DMS79 treated with DMSO at 0.1 percent for 48 hours (cell line): ENCODE measurements around the gene LSP1.
"Not testable (repeated sequence)": the region's sequence is repeated elsewhere in the genome, so short reads cannot be mapped to it uniquely, and the experiment has no call there.

Source experiments
- DNase-seq: peaks from one replicate; lab custom pipeline; 2025; lab: John Stamatoyannopoulos, UW

The LSP1 gene

DNA sequence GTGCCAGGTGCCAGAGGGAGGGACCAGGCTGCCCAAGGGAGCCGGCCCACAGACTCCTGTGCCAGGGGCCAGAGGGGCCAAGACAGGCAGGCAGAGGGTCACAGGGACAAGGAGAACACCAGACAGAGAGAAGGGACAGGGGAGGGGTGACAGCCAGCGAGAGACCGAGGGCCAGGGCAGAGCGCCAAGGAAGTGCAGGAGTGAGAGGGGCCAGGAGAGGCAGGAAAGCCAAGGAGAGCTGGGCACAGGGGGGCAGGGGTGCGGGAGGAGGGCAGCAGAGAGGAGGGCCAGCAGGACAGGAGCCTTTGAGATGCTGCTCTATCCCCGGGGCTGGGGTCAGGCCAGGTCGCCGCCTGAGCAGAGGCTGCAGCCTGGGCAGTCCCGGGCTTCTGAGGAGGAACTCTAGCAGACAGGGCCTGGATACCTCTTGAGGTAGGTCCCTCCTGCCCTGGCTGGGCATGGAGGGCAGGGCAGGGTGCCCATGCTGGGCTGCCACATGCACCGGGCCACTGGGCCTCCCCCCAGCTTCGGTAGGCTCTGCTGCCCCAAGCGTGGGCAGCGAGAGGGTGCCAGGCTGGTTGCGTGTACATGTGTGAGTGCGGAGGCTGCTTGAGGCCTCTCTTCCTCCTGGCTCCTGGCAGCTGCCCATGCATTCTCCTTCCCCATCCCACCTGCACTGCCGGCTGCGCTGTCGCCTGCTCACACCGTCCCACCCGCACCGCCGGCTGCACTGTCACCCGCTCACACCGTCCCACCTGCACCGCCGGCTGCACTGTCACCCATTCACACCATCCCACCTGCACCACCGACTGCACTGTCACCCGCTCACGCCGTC, 12.2 kb downstream of the LSP1 start:
- no peak for DNase-seq

DNA sequence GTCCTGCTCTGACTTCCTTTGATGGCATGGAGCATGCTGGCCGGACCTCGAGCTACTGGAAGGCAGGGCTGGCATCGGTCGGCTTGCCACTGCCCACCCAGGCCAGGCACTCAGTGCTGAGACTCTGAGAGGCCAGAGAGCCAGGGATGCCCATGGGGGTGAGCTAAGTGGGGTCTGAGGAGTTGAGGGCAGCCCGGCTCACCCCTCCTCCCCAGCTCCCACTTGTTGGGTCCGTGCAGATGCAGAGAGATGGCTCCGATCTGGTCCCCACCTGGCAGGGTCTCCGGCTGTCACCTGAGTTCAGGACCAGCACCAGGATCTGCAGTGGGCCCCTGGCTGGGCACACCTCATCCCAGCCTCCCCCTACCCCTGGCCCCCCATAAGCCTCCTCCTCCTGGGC, 13.3 kb downstream of the LSP1 start:
- DNase-seq, result no peak

DNA sequence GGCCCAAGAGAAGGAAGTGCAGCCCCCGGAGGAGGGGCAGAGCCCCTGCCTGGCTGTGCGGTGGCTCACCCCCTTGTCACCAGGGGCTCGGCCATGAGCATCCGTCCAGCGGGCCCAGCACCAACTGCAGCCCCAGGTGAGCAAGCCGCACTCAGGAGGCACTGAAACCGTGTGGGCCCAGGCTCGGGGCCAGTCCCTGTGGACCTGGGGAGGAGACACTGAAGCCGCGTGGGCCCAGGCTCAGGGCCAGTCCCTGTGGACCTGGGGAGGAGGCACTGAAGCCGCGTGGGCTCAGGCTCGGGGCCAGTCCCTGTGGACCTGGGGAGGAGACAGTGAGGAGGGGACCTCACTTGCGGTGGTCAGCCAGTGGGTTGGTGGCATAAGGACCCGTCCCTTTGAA, 13.9 kb downstream of the LSP1 start:
- DNase-seq, result no peak

- no peak for DNase-seq
These were observed 14.5 kb downstream of the LSP1 start for GRCh38 chr11:1867381-1867780.

DNA sequence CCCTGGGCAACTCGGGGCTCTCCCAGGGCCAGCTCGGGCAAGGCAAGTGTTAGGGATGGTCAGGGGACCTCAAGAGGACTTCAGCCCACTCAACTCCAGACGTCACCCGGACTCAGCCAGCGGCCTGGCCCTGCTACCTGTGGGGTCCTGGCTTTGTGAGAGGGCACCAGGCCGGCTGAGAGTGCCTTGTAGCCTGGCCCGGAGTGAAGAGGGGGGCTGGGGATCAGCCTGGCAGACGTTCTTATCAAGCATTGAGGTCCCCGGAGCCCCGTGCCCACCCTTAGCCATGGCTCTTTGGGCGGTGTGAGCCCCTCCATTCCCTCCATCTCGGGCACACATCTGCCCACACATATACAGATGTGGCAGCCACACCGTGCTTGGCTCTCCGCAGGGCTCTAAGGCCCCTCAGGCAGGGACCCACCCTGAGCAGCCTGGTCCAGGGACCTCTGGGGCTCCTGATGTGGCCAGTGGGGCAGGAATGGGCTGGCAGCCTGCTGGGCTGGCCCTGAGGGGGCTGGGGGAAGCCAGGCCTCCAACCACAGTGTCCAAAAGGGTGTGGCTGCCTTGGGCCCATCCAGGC, 15.3 kb downstream of the LSP1 start:
- no peak for DNase-seq

- no peak for DNase-seq
These were observed 15.9 kb downstream of the LSP1 start for GRCh38 chr11:1868636-1869291.

DNA sequence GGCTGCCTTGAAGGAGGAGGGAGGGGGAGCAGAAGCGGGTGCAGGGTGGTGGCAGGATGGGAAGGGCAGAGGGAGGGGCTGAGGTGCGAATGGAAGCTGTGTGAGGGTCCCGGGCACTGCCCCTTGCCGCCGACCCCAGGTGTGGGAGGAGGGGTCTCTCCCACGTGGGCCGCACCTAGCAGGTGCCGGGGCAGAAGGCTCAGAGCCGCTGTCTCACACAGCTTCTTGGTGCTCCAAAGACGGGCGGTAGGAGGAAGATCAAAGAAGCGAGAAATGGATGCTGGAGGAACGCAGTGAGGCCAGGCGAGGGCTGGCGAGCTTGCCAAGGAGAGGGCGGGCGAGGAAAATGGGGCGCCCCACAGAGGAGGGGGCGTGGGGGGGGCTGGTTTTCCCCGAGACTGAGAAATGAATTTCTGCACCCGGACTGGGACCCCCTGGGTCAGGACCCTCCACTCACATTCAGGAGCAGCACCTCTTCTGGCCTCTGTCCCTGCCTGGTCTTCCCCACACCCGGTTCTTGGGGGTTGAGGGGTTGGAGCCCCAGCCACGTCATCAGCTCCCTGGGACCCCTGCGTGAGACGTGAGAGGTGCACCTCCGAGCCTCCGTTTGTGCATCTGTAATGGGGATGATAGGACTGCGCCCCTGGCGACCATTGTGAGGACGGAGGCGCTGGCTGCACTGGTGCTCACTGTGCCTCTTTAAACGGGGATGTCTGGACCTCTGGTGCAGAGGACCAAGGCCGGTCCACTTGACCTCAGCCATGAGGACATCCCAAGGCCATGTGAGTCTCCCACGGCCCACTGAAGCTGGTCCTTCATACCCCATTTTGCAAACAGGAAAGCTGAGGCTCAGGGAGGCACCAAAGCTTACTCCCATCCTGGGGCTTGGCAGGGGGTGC, 16.8 kb downstream of the LSP1 start:
- DNase-seq, result no peak

DNA sequence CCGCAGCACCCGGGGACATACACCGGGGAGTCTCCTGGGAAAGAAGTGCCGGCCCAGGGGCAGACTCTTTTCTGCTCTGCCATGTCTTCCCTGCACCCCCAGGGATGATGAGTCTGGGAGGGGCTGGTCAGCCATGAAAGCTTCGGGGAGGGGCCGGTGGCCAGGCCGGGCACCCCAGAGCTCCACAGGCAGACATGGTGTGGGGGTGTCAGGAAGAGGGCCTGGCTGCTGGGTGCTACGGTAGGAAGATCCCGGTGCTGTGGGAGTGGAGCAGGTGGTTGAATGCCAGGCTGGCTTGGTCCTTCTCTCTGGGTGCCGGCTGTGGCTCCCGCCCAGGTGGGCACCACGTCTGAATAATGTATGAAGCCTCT, 17.4 kb downstream of the LSP1 start:
- no peak for DNase-seq

DNA sequence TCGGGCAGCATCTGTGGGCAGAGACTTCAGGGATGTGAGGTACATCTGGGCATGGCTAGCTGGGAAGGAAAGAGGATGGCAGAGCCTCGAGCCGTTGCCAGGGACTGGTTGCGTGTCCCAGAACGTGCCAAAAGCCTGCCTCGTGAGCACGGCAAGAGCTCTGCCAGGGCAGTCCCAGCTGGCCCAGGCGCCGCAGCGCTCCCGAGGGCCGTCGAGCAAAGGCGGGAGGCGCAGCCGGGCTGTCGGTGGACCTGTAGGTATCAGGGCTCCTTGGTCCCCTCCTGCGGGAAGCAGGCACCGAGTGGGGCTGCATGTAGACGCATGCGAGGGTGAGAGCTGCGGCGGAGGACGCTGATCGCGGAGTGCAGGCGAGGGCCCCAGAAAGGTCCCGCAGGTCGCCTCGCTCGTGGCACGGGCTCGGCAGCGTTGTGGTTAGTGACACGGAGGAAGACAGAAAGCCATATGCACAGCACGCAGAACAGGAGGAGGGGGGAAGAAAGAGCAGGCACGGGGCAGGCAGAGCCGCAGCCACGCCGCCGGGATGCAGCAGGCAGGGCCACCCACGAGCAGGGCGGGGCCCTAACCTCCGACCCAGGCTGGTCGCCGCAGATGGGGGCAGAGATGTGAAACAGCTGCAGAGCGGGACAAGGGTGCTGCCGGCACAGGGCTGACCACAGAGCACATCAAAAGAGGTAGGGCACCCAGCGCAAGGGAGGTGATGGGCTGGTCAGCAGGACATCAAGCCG, 18.0 kb downstream of the LSP1 start:
- DNase-seq, result no peak

GRCh38 chr11:1871531-1871930, 18.6 kb downstream of the LSP1 start:
- DNase-seq, result no peak

DNA sequence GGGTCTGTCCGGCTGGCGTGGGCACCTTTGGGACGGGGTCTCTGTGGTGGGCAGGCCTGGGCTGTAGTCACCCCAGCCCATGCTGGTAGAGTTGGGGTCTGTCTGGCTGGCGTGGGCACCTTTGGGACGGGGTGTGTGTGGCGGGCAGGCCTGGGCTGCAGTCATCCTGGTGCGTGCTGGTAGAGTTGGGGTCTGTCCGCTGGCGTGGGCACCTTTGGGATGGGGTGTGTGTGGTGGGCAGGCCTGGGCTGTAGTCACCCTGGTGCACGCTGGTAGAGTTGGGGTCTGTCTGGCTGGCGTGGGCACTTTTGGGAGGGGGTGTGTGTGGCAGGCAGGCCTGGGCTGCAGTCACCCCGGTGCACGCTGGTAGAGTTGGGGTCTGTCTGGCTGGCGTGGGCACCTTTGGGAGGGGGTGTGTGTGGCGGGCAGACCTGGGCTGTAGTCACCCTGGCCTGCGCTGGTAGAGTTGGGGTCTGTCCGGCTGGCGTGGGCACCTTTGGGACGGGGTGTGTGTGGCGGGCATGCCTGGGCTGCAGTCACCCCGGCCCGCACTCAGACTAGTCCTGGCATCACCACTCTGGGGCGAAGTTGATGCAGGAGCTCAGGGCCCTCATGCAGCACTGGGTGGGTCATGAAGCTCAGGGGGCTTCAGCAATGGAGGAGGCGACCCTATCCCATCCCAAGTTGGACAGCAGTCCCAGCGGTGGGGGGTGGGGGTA, 19.5 kb downstream of the LSP1 start:
- no peak for DNase-seq

DNA sequence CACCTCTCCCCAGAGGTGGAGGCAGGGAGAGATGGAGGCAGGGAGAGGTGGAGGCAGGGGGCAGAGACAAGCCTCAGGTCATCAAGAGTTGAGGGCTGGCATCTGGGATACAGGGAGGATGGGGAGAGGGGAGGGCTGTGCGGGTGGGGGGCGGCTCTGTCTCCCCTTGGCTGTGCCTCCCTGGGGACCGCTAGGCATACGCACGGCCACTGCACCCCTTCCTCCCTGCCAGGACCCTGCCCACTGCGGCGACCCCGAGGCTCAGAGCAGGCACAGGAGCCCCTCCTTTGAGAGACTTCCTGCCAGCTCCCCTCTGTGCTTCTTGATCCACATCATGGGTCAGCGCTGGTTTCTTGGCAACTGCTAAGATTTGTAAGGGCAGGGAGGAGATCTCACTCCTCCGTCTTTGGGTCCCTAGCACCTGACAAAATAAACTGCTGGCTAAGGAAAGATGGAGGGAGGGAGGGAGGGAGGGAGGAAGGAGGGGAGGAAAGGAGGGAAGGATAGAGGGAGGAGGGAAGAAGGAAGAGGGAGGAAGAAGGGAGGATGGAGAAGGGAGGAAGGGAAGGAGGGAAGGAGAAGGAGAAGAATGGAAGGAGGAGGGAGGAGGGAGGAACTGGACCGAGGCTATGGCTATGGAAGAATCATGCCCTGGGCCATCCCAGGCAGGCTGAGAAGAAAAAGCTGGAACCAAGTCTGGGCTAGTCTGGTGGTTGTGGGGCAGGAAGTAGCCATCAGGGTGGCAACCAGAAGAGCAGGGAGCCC, 20.3 kb downstream of the LSP1 start:
- no peak for DNase-seq

GRCh38 chr11:1873813-1874150, 20.9 kb downstream of the LSP1 start:
- DNase-seq, result not testable (repeated sequence)

DNA sequence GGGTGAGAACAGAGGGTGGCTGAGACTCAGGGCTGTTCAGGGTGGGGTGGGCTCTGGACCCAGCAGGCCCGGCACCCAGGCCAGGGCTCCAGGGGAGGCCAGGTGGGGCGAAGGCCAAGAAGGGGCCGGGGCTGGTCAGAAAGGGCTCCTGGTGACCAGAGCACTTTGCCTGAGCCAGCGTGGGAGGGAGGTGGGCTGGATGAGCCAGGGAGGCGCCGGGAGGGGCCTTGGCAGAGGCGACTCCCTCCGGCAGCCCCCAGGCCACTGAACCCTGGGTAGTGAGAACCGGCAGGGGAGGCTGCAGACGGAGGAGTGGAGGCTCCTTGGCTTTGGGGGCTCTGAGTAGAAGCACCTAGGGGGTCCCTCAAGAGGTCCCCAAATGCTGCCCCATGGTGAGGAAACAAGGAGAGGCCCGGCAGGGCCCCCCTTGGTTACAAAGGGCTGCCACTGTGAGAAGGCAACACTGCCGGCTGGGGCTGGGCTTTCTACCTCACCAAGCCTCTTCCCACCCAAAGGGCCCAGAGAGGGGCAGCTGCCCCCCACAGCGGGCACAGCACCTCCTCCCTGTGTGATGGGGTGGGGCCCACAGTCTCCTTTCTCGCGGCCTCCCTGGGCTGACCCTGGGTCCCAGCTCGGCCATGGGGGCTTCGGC, 21.7 kb downstream of the LSP1 start:
- DNase-seq, result not testable (repeated sequence)

GRCh38 chr11:1875093-1875850, 22.4 kb downstream of the LSP1 start:
- no peak for DNase-seq

DNA sequence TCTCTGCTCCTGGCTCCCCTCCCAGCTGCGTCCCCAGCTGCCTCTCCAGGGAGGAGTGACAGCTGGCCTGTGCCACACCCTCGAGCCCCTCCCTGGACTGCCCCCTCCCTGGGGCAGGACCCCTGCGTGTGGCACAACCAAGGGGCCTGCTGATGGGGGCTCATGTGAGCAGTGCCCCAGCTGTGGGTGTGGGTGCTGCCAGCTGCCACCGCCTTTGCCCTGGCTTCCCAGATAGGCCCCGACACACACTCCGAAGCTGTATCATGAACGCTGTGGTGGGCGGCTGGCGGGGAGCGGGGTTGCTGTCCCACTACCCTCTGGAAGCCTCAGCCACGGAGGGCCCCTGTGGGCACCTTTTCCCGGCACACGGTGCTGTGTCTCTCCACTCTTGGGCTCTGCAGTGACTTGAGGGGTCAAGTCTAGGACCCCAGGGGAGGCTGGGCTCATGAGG, 23.0 kb downstream of the LSP1 start:
- DNase-seq, result not testable (repeated sequence)

GRCh38 chr11:1876361-1877063, 23.6 kb downstream of the LSP1 start:
- no peak for DNase-seq
